DMS153 (cell line): Measurements from ENCODE around the gene ITGB7.

ENCODE experiments used
- DNase-seq: peaks from one replicate; lab custom pipeline; 2025; lab: John Stamatoyannopoulos, UW

ITGB7 gene, protein sequence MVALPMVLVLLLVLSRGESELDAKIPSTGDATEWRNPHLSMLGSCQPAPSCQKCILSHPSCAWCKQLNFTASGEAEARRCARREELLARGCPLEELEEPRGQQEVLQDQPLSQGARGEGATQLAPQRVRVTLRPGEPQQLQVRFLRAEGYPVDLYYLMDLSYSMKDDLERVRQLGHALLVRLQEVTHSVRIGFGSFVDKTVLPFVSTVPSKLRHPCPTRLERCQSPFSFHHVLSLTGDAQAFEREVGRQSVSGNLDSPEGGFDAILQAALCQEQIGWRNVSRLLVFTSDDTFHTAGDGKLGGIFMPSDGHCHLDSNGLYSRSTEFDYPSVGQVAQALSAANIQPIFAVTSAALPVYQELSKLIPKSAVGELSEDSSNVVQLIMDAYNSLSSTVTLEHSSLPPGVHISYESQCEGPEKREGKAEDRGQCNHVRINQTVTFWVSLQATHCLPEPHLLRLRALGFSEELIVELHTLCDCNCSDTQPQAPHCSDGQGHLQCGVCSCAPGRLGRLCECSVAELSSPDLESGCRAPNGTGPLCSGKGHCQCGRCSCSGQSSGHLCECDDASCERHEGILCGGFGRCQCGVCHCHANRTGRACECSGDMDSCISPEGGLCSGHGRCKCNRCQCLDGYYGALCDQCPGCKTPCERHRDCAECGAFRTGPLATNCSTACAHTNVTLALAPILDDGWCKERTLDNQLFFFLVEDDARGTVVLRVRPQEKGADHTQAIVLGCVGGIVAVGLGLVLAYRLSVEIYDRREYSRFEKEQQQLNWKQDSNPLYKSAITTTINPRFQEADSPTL

DNA sequence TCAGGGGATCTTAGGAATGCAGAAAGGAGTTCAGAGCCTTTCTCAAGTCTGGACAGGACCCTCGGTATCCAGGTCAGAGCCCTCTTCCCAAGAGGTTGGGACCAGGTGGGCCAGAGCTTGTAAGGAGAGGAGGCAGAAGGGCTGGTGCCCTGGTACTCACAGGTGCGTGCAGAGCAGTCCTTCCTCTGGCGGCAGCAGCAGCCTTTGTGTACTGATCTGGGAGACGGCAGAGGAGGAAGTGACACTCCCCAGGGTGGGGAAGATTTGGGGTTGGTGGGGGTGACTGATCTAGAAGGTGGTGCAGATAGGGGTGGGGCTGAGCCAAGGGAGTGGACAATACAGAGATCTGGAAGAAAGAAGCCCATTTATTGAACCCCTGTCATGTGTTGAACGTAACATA is at the start of gene ITGB7:
TSS of gene ITGB7 (minus strand) at position 210 of the 400 bp plus-strand sequence. CDS start 6,808 bp downstream, outside the sequence.
- peak; percentile 24 for DNase-seq

GRCh38 chr12:53255996-53256395 is 48.9 kb upstream of the ITGB7 start:
- no peak for DNase-seq

GRCh38 chr12:53254816-53255545 is 47.9 kb upstream of the ITGB7 start:
- DNase-seq: no peak

GRCh38 chr12:53253298-53253697 is 46.2 kb upstream of the ITGB7 start:
- no peak for DNase-seq

DNA sequence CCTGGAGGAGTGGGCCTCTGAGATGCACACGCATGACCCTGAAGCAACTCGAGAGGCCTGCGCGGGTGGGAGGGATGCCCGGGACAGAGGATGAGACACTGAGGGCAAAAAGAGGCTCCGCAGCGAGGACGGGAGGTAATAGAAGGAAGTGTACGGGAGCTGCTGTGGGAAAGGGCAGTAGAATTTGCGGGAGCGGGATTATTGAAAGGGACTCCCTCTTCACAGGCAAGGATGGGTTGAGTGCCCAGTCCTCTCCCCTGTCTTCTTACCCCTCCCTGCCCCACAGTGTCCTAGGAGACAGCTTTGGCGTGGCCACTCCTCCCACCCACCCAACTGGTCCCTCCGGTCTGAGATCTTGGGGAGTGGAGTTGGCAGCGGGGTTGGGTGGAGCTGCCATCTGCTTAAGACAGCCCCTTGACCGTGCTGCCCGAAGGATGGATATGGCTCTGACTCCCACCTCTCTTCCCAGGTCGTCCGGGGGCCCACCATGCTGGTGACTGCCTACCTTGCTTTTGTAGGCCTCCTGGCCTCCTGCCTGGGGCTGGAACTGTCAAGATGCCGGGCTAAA is 45.4 kb upstream of the ITGB7 start:
- no peak for DNase-seq

DNA sequence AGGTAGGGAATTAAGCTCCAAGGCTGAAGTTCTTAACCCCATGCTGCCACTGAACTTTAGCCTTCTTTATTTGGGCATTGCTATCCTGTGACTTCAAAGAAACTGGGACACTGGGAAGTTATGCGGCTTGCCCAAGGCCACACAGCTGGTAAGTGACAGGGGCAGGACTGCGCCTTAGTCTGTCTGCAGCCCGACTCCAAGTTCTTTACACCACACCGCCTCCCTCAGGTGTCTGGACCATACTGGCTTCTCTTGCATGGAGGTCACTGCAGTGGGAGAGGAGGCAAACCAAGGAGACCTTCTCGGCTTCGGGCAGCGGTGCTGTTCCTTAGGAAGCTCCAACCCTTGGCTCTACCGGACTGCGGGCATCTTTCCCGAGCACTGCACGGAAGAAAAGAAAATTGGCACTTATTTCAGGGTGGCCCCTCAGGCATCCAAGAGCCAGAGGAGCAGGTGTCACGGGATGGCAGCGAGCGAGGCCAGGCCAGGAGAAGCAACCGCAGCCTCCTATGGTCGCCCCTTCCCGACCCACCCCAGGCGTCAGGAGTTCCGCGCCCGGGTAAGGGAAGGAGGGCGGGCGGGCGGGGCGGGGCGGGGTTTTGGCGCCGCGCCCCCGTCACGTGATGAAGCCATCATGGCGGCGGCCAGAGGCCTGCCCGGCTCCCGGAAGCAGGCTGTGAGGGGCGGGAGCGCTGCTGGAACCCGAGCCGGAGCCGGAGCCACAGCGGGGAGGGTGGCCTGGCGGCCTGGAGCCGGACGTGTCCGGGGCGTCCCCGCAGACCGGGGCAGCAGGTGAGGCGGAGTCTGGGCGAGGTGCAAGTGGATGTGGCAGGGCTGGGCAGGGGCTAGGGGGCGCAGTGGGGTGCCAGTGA is 44.7 kb upstream of the ITGB7 start:
- DNase-seq: peak; percentile 23

DNA sequence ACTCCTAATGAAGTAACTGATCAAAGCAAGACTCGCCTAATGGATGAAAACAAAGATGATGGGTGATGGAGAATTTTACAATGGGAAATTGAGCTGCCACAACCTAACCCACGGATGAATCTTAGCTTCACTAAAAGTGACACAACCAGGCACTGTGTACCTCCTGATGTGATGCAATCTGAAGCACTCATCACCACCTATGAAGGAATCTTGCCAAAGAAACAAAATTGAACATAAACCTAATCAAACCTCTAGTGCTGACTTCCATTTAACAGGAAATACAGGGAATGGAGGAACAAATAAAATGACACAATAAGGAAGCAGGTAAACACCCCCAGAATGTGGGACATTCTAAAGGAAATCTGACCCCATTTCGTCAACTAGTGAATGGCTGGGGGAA is 38.2 kb upstream of the ITGB7 start:
- DNase-seq: no peak

GRCh38 chr12:53244337-53244736 is 37.3 kb upstream of the ITGB7 start:
- no peak for DNase-seq

DNA sequence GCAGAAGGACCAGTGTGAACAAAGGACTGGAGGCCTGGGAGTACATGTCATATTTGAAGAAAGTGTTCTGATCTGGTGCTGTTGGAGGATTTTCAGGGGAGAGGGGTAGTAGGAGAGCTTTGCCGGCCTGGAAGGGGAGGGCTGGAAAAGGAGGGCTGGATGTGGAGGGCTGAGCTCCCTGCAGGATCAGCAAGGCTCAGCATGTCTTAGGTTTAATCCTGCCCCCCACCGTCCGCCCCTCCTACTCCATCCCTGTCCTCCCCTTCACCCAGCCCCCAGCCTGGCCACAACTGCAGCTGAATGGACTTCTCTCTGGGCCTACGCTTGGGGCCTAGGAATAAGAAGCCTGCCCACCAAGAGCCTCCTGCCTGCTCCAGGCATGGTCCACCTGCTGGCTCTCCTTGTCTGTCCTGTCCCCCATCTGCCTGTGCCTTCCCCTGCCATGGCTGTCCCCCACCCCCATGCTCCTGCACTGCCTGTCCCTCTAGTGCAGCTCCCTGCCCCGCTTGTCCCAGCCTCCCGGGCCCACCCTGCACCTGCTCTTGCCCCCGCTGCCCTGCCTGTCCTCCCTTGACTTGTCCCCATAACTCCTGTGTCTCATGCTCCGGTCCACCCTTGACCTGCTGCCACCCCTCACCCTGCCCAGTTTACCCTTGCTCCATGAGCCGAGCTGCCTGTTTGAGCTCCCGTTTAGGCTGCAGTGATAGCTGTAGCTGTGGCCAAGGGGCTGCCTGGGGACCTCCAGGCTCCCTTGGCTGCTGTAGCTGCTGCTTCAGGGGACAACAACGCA is 34.8 kb upstream of the ITGB7 start:
- DNase-seq: no peak

DNA sequence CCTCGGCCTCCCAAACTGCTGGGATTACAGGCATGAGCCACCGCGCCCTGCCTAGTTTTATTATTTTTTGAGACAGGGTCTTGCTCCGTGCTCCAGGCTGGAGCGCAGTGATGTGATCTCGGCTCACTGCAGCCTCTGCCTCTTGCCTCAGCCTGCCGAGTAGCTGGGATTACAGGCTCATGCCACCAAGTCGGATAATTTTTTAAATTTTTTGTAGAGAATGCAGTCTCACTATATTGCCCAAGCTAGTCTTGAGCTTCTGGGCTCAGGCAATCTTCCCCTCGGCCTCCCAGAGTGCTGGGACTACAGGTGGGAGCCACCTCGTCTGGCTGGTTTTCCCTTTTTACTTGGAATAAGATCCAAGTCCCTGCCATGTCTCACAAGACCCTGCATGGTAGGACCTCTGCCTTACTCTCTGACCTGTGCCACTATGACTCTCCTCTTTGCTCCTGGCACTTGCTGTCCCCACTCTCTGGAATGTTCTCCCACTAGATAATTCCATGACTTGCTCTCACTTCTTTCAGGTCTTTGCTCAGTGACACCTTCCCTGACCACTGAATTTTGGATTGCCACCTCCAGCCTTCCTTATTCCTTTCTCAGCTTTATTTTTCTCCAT is 32.7 kb upstream of the ITGB7 start:
- DNase-seq: no peak

DNA sequence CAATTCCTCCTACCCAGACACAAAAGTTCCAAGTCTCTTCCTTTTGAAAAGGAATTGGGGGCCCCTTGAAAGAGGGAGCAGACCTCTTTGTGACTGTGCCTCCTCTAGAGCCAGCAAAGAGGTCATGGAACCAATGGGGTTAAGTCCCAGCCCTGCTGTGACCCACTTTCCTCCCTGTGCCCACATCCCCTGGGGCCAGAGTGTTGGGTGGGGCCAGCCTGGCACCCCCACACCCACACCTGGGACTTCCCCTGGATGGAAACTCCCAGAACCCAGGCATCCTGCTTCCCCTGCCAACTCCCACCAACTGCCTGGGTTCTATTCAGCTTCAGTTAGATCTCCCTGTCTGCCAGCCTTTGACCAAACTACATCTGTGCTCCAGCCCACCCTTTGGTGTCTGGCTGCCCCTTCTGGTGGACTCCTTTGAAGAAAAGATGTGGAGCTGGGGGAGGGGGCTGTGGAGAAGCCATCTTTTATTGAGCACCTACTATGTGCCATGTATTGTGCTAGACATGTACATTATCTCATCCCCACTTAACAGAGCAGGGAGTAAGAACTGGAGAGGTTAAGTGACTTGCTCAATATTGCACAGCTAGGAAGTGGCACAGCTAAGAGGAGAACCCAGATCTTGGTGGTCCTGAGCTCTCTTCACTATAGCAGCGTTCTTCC is 29.5 kb upstream of the ITGB7 start:
- no peak for DNase-seq

DNA sequence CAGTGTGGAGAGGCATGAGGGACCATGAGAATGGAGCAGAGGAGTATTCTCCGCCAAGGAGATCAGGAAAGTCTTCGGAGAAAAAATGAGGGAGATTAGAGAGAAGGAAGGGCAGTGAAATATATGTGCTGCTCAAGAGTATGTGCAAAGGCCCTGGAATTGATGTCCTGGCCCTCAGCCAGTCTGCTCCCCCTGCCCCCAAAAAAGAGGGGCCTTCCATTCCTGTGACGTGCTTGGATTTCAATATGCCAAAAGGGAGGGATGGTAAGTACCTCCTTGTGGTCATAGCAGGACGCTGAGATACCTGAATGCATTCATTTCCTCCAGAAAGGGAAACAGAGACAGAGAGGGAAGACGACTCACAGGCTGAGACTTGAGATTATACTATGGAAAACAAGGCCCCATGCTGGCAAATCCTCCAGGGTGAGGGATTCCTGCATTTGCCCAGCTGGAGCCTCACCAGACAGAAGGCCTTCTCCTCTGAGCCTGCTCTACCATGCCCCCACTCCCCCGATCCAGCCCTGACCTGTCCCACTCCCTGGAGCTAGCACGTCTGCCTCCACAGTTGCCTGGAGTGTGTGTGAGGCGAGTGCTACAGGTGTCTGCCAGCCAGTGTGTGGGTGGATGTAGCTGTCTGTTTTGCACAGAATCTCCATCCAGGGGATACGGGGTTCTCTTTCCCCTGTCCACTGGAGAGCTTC is 28.8 kb upstream of the ITGB7 start:
- no peak for DNase-seq

- DNase-seq: no peak
Observed at GRCh38 chr12:53235164-53235563, 28.1 kb upstream of the ITGB7 start.

DNA sequence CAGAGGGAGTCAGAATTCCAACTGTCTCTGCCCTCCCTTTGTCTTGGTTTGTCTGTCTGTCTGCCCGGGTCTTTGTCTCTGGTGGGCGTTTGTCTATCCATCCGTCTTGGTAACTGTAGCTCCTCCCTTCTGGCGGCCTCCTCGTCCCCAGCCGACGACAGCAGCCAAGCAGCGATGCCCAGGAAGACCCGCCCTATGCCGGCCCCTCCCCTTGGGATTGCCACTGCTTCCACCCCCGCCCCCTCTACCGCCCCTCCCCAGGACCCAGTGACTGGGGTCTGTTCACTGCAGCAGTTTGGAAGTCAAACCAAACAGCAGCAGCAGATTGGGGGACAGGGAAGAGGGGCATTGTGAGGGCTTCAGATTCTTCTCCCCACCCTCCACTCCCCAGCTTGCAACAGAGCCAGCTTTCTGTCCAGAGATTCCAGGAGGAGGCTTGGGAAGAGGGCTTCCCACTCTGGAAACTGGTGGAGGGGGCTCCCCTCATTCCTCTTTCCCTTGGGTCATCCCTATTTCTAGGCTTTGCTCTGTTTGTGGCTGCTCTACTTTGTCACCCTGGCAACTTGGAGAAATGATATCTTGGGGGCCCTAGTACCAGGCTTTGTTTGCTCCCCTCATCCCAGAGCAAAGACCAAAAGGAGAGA is 27.3 kb upstream of the ITGB7 start:
- DNase-seq: no peak

GRCh38 chr12:53233671-53234121 is 26.6 kb upstream of the ITGB7 start:
- no peak for DNase-seq

DNA sequence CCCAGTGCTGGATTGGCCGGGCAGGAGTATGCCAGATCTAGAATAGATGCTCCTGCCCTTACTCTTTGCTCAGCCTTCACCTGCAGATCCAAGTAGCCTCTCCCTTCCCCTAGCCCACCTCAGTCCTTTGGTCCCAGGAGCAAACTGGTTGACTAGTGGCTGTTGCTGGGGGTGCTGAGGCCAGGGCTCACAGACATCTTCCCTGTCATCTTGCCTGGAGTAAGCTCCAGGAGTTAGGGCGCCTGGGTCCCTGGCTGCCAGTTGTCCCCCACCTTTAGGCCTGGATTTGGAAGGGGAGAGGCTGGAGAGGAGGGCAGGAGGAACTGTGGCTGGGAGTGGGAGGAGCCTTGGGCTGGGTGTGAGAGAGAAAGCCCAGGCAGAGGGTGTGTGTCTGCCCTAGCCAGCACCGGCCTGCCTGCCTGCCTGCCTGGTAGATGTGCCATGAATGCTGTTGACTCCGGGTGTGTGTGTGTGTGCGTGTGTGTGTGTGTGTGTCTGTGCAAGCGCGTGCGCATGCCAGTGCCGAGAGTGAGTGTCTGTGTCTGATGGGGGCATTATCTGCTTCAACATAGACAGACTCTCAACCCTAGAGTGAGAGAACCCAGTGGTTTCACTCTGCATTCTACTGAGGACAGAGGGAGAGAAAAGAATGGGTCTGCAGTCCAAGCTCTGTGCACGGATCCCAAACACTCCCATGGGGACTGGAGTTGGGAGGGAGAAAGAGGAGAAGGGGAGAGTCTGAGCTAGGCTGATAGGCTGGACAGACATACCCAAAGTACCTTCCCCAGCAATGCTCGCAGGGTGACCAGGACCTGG is 25.8 kb upstream of the ITGB7 start:
- no peak for DNase-seq

GRCh38 chr12:53231921-53232645 is 25.0 kb upstream of the ITGB7 start, which contains the start of gene RARG:
RARG (minus strand) TSS chr12:53232209; CDS start chr12:53227545, 4,664 bp downstream.
- DNase-seq: no peak
